ENCODE results near the gene GRAMD1C. TPM values are rescaled to one million over a fixed set of nuclear protein-coding genes. Genes with fewer than 3 reads are reported as not detected.

The GRAMD1C gene
- total RNA-seq, 1 donor from 2014 or later: 2.0 TPM

GRCh38 chr3:113952921-113953320 is 114.3 kb downstream of the GRAMD1C start:
- no peak for TF ChIP-seq CTCF (IDR thresholded peaks at IDR 0.05; ENCODE audit: borderline replicate concordance)
- Histone ChIP-seq H3K27ac (replicated peaks) (no peak overlapping the region), H3K27me3 (ENCODE audit: low read depth) (no peaks in the 10 kb centered on the region), H3K4me1 (peaks cover 11% of the 10 kb centered on the region), H3K9me3 (replicated peaks) (no peaks in the 10 kb centered on the region), H3K4me3 (no peak overlapping the region), H3K36me3 (no peaks in the 10 kb centered on the region)
- intact Hi-C loops (cut with micrococcal nuclease): no loop called here
- no peak for DNase-seq

GRCh38 chr3:113953677-113954076 is 115.1 kb downstream of the GRAMD1C start:
- intact Hi-C loops (cut with micrococcal nuclease): no loop called here
- DNase-seq: no peak
- no peak overlapping the region for H3K27ac ChIP-seq (replicated peaks)
- no peaks in the 10 kb centered on the region for H3K9me3 ChIP-seq (replicated peaks)
- H3K36me3 ChIP-seq: no peaks in the 10 kb centered on the region
- no peaks in the 10 kb centered on the region for H3K27me3 ChIP-seq (ENCODE audit: low read depth)
- no peak for TF ChIP-seq CTCF (IDR thresholded peaks at IDR 0.05; ENCODE audit: borderline replicate concordance)
- no peak overlapping the region for H3K4me3 ChIP-seq
- peaks cover 4% of the 10 kb centered on the region for H3K4me1 ChIP-seq

GRCh38 chr3:113954091-113954685 is 115.6 kb downstream of the GRAMD1C start:
- Histone ChIP-seq H3K27me3 (ENCODE audit: low read depth) (no peaks in the 10 kb centered on the region), H3K4me3 (no peak overlapping the region), H3K36me3 (no peaks in the 10 kb centered on the region), H3K4me1 (no peaks in the 10 kb centered on the region), H3K27ac (replicated peaks) (no peak overlapping the region), H3K9me3 (replicated peaks) (no peaks in the 10 kb centered on the region)
- intact Hi-C loops (cut with micrococcal nuclease): no loop called here
- no peak for TF ChIP-seq CTCF (IDR thresholded peaks at IDR 0.05; ENCODE audit: borderline replicate concordance)
- DNase-seq: no peak

- Histone ChIP-seq H3K36me3 (no peaks in the 10 kb centered on the region), H3K4me1 (no peaks in the 10 kb centered on the region), H3K9me3 (replicated peaks) (no peaks in the 10 kb centered on the region), H3K4me3 (no peak overlapping the region), H3K27ac (replicated peaks) (no peak overlapping the region), H3K27me3 (ENCODE audit: low read depth) (no peaks in the 10 kb centered on the region)
- intact Hi-C loops (cut with micrococcal nuclease): no loop called here
- TF ChIP-seq CTCF (IDR thresholded peaks at IDR 0.05; ENCODE audit: borderline replicate concordance): no peak
- no peak for DNase-seq
Observed at GRCh38 chr3:113963879-113964278, 125.3 kb downstream of the GRAMD1C start.

GRCh38 chr3:113966172-113966571 is 127.6 kb downstream of the GRAMD1C start:
- Histone ChIP-seq H3K4me1 (no peaks in the 10 kb centered on the region), H3K36me3 (no peaks in the 10 kb centered on the region), H3K27ac (replicated peaks) (no peak overlapping the region), H3K27me3 (ENCODE audit: low read depth) (no peaks in the 10 kb centered on the region), H3K4me3 (no peak overlapping the region), H3K9me3 (replicated peaks) (peaks cover 4% of the 10 kb centered on the region)
- intact Hi-C loops (cut with micrococcal nuclease): no loop called here
- no peak for DNase-seq
- TF ChIP-seq CTCF (IDR thresholded peaks at IDR 0.05; ENCODE audit: borderline replicate concordance): no peak
